NCI-H2081 (cell line): ENCODE measurements around the gene SPEN.
"Not testable (repeated sequence)": the region's sequence is repeated elsewhere in the genome, so short reads cannot be mapped to it uniquely, and the experiment has no call there.

Experiments used
- DNase-seq, 2 experiments: peaks; one replicate each; lab custom pipeline; 2025; lab: John Stamatoyannopoulos, UW

SPEN gene

DNA sequence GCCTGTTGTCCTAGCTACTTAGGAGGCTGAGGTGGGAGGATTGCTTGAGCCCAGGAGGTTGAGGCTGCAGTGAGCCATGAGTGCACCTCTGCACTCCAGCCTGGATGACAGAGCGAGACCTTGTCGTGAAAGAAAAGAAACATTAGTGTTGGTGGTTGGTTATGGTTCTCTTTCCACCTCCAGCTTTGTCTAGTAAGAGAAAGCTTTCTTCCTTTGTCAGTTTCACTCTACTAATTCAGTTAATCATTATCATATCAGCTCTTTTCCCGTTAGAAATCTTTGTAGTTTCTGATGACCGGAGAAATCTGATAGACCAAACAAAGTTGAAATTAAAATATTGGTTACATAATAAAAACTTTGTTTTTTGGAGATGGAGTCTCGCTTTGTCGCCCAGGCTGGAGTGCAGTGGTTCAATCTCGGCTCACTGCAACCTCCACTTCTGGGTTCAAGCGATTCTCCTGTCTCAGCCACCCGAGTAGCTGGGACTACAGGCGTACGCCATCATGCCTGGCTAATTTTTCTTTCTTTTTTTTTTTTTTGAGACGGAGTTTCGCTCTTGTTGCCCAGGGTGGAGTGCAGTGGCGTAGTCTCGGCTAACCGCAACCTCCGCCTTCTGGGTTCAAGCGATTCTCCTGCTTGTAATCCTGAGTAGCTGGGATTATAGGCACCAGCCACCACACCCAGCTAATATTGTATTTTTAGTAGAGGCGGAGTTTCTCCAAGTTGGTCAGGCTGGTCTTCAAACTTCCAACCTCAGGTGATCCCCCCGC, 49.5 kb downstream of the SPEN start:
- not testable (repeated sequence) for DNase-seq

DNA sequence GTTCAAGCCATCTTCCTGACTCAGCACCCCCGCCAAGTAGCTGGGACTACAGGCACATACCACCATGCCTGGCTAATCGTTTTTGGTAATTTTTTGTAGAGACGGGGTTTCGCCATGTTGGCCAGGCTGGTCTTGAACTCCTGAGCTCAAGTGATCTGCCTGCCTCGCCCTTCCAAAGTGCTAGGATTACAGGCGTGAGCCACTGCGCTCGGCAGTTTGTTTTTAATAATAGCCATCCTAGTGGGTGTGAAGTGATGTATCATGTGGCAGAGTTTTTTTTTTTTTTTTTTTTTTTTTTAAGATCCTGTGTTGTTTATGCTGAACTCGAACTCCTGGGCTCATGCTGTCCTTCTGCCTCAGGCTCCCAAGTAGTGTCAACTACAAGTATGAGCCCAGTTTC, 51.8 kb downstream of the SPEN start:
- no peak for DNase-seq

DNA sequence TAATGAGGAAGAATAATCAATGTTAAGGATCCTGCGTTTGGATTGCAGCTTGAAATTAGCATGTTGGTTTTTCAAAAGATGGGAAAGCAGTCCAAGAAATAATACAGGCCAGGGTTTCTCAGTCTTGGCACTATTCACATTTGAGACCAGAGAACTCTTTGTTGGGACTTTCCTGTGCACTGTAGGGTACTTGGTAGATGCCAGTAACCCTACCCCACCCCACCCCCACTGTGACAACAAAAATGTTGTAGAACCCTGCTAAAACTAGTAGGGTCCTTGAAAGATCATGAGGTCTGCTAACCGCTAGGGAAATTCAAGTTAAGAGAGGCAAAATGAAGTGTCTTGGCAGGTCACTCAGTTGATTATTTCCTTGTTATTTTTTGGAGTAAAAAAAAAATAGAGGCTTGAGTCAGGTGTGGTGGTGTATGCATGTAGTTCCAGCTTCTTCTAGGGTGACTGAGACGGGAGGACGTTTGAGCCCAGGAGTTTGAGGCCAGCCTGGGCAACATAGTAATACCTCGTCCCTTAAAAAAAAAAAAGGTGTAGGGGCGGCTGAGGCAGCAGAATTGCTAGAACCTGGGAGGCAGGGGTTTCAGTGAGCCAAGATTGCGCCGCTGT, 53.3 kb downstream of the SPEN start:
- no peak for DNase-seq

DNA sequence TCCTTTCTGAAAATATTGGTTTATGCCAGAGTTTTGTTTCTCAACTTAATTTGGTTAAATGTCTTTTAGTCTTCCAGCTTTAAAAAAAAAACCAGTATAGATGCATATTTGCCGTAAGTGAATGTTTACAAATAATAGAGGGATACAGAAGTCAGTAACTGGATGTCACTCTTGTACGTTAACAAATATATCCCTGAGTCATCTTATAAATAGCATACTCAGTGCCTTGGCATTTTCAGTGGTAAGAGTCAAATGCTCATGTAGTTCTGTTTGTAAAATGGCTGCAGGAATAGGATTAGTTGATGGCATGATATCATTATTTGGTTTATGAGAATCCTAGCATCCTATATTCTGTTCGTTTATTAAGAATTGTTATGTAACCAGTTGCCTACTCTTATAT, 55.4 kb downstream of the SPEN start:
- DNase-seq: no peak

DNA sequence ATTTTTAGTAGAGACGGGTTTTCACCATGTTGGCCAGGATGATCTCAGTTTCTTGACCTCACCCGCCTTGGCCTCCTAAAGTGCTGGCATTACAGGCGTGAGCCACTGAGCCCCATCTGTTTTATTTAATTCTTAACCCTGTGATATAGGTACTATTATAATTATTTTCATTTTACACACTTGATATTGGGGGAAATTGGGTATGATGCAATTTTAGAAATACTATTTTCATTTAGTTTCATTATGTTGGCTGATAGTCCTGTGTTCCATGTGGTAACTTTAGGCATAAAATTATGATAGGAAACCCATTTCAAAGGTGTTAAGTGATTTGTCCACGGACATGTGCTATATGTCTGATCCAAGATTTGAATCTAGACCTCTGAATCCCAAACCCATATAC, 61.1 kb downstream of the SPEN start:
- DNase-seq: no peak

DNA sequence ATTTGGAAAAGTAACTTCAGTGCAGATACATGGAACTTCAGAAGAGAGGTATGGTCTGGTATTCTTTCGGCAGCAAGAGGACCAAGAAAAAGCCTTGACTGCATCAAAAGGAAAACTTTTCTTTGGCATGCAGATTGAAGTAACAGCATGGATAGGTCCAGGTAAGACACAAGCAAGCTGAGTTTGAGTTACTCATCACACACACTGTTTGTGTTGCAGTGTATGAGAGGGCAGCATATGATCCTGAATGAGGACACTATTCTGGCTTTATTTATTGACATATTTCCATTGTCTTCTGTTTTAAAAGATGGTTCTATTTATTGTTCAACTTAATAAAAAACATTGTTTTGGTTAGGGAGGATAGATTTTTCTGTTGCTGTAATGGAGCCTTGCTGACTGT, 63.6 kb downstream of the SPEN start:
- no peak for DNase-seq

DNA sequence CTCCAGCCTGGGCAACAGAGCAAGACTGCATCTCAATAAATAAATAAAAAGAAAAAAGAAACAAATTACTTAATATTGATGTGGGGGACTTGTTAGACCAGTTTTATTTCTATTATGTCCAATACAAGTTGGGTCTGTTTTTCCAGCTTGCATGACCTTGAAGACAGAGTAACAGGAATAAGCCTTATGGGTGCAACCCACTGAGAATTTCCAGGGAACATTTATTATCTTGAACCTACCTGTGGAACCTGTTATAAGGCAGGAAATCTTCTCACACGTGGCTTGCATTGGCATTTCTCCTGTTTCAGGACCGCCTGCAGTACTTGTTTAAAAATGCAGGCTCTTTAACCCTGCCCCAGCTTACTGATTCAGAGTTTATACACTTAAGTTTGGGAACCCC, 64.4 kb downstream of the SPEN start:
- DNase-seq: no peak

DNA sequence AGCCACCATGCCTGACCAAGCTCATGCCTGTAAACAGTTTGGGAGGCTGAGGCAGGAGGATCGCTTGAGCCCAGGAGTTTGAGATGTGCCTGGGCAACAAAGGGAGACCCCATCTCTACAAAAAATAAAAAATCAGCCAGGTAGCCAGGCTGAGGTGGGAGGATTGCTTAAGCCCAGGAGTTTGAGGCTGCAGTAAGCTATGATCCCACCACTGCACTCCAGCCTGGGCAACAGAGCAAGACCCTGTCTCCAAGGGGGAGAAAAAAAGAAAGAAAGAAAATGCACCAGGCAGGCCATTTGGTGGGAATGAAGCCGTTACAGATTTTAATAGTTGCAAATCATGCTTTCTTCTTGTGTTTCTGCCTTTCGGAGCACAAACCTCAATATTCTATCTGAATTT, 66.1 kb downstream of the SPEN start:
- not testable (repeated sequence) for DNase-seq

DNA sequence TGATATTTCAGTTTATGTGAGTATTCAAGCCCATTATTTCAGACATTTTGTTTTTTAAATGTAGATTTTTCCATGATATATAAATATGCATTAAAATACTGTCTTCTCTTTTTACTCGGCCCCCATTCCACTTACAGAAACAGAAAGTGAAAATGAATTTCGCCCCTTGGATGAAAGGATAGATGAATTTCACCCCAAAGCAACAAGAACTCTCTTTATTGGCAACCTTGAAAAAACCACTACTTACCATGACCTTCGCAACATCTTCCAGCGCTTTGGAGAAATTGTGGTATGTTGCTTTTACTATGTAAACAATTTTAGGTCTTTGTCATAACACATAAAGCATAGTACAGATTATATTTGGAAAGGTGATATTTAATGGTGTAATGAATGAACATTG, 68.5 kb downstream of the SPEN start:
- no peak for DNase-seq

DNA sequence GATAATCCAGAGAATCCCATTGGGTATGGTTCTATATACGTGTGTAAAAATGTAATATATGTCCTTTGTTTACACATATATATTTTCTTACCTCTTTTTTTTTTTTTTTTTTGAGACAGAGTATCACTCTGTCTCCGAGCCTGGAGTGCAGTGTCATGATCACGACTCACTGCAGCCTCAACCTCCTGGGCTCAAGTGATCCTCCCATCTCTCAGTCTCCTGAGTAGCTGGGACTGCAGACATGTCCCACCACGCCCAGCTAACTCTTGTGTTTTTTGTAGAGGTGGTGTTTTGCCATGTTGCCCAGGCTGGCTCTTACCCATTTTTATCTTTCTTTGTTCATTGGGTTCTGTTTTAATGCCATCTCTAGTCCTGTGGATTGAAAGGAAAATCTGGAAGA, 68.9 kb downstream of the SPEN start:
- DNase-seq: no peak

DNA sequence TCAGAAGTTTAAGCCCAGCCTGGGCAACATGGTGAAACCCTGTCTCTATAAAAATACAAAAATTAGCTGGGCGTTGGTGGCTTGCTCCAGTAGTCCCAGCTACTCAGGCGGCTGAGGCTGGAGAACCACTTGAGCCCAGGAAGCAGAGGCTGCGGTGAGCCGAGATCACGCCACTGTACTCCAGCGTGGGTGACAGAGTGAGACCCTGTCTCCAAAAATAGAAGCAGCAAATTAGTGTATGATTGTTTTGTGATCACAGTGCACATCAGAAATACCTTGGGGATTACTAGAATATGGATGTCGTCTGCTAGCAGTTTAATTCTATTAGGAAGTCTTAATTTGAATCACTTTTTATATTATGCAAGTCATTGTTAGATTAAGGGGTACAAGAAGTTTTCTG, 69.4 kb downstream of the SPEN start:
- no peak for DNase-seq

DNA sequence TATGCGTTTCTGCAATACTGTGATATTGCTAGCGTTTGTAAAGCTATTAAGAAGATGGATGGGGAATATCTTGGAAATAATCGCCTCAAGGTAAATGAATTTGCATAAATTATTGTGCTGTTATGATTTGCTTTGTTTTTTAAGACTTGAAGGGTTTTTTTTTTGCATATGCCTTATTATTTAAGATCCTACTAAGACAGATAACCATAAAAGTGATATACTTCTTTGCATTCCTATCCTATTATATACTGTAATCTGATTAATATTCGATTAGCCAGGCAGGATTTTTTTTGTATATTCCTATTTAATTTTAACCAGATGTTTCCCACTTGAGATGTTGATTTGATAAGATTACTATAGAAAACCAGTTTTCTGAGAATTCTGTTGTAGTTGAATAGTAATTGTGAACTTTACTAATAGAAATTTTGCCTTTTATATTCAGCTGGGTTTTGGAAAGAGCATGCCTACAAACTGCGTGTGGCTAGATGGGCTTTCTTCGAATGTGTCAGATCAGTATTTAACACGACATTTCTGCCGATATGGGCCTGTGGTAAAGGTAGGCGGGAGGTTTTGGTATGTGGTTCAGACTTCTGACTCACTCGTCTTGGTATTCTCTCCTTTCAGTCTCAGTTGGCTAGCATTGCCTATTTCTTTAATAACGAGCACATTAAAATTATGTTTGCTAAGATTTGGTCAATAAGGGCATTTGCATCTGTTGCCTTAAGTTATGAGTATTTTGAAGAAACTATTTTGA, 71.6 kb downstream of the SPEN start:
- no peak for DNase-seq

DNA sequence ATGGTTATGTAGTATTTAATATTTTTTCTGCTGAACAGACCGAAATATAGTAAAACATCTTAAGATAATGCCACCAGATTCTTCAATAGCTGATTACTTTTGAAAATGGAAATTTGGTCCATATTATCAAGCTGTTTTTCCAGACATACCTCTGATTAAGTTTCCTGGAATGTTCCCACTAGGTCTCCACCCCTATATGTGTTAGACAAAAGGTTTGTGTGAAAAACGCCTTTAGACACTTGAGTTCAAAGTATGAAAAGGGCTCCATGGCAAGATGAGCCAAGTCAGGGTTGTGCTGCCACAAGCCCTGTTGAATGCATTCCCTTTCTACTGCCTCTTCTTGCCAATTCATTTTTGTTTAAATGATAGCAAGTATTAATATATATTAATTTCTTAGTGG, 75.7 kb downstream of the SPEN start:
- no peak for DNase-seq

DNA sequence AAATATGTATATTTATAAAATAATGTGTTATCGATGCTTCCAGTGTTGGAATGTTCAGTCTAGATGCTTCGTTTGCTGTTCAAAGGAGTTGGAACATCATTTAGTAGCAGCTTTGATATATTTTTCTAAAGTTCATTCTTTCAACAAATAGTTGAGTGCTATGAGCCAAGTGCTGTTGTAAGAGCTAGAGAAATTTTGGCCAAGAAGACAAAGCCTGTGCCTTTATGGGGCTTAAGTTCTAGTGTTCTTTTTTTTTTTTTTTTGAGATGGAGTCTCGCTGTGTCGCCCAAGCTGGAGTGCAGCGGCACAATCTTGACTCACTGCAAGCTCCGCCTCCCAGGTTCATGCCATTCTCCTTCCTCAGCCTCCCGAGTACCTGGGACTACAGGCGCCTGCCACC, 78.9 kb downstream of the SPEN start:
- not testable (repeated sequence) for DNase-seq

DNA sequence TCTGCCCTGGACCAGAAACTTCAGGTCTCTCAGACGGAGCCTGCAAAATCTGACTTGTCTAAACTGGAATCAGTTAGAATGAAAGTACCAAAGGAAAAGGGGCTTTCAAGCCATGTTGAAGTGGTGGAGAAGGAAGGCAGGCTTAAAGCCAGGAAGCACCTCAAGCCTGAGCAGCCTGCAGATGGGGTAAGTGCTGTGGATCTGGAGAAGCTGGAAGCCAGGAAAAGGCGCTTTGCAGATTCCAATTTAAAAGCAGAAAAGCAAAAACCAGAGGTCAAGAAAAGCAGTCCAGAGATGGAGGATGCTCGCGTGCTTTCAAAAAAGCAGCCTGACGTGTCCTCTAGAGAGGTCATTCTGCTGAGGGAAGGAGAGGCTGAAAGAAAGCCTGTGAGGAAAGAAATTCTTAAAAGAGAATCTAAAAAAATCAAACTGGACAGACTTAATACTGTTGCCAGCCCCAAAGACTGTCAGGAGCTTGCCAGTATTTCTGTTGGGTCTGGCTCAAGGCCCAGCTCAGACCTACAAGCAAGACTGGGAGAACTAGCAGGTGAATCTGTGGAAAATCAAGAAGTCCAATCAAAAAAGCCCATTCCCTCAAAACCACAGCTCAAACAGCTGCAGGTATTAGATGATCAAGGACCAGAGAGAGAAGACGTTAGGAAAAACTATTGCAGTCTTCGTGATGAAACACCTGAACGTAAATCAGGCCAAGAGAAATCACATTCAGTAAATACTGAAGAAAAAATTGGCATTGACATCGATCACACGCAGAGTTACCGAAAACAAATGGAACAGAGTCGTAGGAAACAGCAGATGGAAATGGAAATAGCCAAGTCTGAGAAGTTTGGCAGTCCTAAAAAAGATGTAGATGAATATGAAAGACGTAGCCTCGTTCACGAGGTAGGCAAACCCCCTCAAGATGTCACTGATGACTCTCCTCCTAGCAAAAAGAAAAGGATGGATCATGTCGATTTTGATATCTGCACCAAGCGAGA, 81.8 kb downstream of the SPEN start:
- no peak for DNase-seq

DNA sequence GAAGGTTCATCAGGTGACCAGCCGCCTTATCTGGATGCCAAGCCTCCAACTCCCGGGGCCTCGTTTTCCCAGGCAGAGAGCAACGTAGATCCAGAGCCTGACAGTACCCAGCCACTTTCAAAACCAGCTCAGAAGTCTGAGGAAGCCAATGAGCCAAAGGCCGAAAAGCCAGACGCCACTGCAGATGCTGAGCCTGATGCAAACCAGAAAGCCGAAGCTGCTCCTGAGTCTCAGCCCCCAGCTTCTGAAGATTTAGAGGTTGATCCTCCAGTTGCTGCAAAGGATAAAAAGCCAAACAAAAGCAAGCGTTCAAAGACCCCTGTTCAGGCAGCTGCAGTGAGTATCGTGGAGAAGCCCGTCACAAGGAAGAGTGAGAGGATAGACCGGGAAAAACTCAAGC, 83.9 kb downstream of the SPEN start:
- DNase-seq: no peak

DNA sequence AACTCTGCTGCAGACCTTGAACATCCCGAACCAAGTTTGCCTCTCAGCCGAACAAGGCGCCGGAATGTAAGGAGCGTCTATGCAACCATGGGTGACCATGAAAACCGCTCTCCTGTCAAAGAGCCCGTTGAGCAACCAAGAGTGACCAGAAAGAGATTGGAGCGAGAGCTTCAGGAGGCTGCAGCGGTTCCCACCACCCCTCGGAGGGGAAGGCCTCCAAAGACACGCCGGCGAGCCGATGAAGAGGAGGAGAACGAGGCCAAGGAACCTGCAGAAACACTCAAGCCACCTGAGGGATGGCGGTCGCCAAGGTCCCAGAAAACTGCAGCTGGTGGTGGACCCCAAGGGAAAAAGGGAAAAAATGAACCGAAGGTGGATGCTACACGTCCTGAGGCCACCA, 84.4 kb downstream of the SPEN start:
- no peak for DNase-seq

DNA sequence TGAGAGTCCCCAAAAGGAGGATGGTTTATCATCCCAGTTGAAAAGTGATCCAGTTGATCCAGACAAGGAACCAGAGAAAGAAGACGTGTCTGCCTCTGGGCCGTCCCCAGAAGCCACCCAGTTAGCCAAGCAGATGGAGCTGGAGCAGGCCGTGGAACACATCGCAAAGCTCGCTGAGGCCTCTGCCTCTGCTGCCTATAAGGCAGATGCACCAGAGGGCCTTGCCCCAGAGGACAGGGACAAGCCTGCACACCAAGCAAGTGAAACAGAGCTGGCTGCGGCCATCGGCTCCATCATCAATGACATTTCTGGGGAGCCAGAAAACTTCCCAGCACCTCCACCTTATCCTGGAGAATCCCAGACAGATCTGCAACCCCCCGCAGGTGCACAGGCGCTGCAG, 85.1 kb downstream of the SPEN start:
- DNase-seq: no peak

DNA sequence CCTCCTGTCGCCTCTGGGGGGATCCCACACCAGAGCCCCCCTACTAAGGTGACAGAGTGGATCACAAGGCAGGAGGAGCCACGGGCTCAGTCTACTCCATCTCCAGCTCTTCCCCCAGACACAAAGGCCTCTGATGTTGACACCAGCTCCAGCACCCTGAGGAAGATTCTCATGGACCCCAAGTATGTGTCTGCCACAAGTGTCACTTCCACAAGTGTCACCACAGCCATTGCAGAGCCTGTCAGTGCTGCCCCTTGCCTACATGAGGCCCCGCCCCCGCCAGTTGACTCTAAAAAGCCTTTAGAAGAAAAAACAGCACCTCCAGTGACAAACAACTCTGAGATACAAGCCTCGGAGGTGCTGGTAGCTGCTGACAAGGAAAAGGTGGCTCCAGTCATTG, 86.2 kb downstream of the SPEN start:
- no peak for DNase-seq

DNA sequence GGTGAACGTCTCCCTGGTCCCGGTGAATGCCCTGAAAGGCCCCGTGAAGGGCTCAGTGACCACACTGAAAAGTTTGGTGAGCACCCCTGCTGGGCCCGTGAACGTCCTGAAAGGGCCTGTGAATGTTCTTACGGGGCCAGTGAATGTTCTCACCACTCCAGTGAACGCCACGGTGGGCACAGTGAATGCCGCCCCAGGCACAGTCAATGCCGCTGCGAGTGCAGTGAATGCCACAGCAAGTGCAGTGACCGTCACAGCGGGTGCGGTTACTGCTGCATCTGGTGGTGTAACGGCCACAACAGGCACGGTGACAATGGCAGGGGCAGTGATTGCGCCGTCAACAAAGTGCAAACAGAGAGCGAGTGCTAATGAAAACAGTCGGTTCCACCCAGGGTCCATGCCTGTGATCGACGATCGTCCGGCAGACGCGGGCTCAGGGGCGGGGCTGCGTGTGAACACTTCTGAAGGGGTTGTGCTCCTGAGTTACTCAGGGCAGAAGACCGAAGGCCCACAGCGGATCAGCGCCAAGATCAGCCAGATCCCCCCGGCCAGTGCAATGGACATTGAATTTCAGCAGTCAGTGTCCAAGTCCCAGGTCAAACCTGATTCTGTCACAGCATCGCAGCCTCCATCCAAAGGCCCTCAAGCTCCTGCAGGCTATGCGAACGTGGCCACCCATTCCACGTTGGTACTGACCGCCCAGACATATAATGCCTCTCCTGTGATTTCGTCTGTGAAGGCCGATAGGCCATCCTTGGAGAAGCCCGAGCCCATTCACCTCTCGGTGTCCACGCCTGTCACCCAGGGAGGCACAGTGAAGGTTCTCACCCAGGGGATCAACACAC, 86.9 kb downstream of the SPEN start:
- DNase-seq: no peak
